HG03159 (cell line): ENCODE results near the gene PLA2G2F.

Source experiments
- ATAC-seq: cut with Tn5 transposase; IDR thresholded peaks from one replicate; pipeline ENCODE4 v1.9.1; 2021; ENCODE audit warnings: mild to moderate bottlenecking, moderate library complexity; ENCODE audit not compliant: unreplicated experiment

Gene PLA2G2F

DNA sequence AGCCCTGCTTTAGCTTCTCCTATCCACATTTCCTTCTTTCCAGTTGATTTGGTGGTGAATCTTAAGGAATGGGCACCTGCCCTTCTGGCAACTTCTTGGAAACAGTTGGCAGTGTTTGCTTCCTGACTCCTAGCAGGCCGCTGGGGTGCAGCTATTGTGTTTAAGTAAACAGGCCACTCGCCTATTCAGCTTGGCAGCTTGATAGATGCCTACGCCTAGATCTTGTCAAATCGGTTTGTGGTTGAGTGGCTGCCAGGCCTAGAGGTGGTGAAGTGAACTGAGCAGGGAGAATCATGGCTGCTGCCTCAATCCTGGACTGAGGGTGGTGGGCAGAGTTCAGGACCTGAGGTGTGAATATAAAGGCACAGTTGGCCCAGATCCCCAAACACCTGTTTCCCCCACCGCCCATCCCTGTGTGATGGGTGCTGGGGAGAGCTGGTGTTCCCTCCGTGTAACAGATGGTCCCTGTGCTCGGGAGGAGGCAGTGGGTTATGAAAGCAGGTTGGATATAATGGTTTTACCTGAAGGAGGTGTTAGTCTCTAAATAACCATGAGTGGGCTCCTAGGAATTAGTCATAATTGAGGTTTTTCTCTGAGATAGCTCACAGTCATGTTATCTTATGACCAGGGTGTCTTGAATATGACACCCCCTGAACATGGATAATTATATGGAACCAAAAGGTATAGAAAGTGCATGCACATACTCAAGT is 48.1 kb downstream of the PLA2G2F start:
- ATAC-seq = no peak

DNA sequence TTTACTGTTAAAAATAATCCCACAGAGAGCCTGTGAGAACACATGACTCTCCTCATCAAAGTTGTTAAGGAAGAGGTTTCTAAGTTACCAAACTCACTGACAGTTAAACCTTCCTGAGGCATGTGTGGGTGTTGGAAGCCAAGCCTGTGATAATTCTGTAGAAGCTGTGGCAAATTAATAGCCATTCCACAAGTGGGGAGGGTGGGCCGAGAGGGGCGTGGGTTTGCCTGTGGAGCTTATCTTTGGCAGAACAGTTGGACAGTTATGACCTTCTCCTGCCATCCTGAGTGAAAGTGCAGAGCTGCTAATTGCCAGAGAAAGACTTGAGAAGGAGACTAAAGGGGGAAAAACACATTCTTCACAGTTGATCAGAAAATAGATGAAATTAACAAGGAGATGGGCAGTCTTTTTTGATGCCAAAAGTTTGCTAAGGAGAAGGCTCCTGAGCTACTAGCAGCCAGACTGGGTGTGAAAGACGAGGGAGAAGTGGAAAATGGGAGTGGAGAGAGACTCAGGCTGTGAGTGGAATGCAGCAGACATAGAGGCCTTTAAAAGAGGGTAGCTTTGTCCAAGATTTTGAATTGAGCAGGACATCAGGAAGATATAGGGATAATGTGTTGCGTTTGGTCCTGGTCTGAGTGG is 48.8 kb downstream of the PLA2G2F start:
- no peak for ATAC-seq

- ATAC-seq = no peak
These were observed 49.3 kb downstream of the PLA2G2F start for GRCh38 chr1:20188455-20188817.

- no peak for ATAC-seq
These were observed 50.5 kb downstream of the PLA2G2F start for GRCh38 chr1:20189664-20190063.

- no peak for ATAC-seq
These were observed 51.4 kb downstream of the PLA2G2F start for GRCh38 chr1:20190256-20191160.

DNA sequence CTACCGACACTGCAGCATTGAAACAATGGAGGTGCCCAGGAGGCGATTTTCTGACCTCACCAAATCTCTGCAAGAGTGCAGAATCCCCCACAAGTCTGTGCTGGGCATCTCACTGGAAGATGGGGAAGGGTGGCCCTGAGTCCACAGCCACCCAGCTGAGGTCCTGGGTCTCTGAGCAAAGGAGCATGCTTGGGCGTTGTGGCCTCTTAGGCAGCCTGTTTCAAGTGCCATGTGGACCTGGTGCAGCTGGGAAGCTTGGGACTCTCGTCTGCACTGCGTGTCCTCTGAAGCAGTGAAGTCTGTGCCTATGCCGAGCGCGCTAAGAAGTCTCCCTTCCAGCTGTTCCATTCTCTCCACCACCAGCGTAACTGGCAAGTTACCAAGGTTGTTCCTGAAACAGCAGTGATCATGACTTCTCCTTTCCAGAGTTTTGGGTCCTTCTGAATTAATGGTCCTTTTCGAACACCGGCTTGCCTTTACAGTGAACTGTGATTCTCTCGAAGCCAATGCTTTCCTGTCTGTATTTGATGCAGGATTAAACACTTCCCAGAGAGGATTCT is 52.2 kb downstream of the PLA2G2F start:
- ATAC-seq = no peak

GRCh38 chr1:20192364-20192763 is 53.2 kb downstream of the PLA2G2F start:
- no peak for ATAC-seq

- no peak for ATAC-seq
These were observed 53.8 kb downstream of the PLA2G2F start for GRCh38 chr1:20192871-20193411.

GRCh38 chr1:20194224-20194623 is 55.1 kb downstream of the PLA2G2F start:
- no peak for ATAC-seq

GRCh38 chr1:20194757-20195461 is 55.8 kb downstream of the PLA2G2F start:
- ATAC-seq = no peak

DNA sequence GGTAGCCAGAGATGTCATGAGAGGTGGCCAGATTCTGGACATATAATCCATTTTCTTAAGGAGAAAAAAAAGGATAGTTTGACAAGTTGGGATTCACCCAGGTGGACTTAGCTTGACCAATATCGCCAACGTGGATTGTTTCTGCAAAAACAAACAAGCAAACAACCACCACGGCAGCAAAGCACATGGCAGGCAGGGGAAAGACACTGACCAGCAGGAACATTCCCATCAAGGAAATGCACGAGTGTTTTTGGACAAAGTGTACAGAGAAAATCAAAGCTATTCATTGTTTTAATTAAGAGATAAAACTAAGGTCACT is 56.3 kb downstream of the PLA2G2F start:
- no peak for ATAC-seq

- ATAC-seq = no peak
These were observed 58.2 kb downstream of the PLA2G2F start for GRCh38 chr1:20197329-20197791.

- ATAC-seq = no peak
These were observed 59.2 kb downstream of the PLA2G2F start for GRCh38 chr1:20198296-20198695.

DNA sequence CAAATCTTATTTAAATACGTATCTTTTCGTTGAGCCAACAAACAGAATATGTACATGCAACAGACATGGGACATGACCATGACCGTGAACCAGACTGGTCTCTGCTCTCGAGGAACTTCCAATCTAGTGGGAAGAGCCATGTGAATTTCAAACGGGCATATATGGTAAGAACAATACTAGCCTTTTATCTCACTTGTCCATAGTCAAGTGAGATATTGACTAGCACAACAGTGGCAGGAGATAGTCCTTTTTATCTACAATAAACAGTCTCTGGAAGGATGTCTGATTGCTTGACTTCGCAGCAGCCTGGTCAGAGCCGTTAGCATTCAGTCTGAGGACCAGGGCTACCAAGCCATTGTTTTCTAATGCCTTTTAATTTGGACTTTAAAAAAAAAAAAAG is 59.8 kb downstream of the PLA2G2F start:
- no peak for ATAC-seq

DNA sequence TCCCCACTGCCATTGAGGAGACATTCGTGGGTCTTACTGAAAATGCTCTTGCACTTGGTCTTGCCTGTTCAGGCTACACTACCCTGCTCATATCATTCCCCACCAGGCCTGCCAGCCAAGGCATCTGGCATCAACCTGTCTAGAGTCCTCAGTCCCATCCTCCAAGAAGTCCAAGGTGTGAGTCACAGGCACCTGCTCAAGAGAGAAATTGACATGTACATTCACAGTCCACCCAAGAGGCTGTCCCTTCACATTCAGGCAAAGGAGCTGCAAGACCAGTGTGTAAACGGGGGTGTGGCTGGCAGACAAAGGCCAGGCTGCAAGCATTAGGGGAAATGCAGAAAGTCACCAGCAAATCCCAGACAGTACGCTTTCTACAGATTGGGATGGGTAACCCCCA is 60.3 kb downstream of the PLA2G2F start:
- no peak for ATAC-seq

DNA sequence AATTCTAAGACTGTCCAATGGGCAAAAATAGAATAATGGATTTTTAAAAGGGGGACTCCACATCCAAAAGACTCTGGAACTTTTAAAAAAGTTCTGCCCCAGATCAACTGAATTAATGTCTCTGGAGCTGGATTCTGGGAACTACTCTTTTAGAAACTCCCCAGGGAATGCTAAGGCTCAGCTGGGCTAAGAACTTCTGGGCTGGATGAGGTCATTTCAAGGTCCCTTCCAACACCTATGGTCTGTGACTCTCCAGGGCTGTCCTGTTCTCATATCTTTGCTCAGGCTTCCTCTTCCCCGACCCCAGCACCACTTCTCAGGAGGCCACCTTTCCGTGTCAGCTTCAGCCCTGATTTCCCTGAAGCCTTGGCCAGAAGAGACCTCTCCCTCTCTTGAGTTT is 60.7 kb downstream of the PLA2G2F start:
- ATAC-seq = no peak
